ENCODE measurements around the gene COPS4. TPM values are rescaled to one million over a fixed set of nuclear protein-coding genes. Genes with fewer than 3 reads are reported as not detected.
A peak's percentile ranks its signal among the peaks of the same experiment; 100 is the strongest.

The COPS4 gene
- total and polyA plus RNA-seq, 10 of the 15 experiments (the other 5 are each of a cell fraction or from before 2014, with no cell fraction given), result 34.2 to 159 (median 66.7) TPM

GRCh38 chr4:83075311-83076095 is 40.5 kb downstream of the COPS4 start:
- TF ChIP-seq MYB (IDR thresholded peaks at IDR 0.05; ENCODE audit: borderline replicate concordance, low read depth, low read length) (no peak), JUNB (IDR thresholded peaks at IDR 0.05) (0 out of 2 replicates have a peak, but pooled peaks have one; percentile 10), NR2C2 (IDR thresholded peaks at IDR 0.05; ENCODE audit: borderline replicate concordance, control insufficient read depth, insufficient read length, low read depth) (no peak), CHD1 (IDR thresholded peaks at IDR 0.05; ENCODE audit: low read depth, low read length) (no peak)
- in situ Hi-C loops (cut with MboI), result loop anchor here (10.0 kb wide), 1 partner anchor 179 kb away; no protein-coding TSS in a partner anchor
- H3K36me3 ChIP-seq (ENCODE audit: control insufficient read depth in 2 of 2, insufficient read depth in 2 of 2, low read length in 1 of 2), result peaks cover 4 to 11% of the 10 kb centered on the region in 2 experiments; a peak in 3 of 4 replicates
- CTCF ChIA-PET, result interaction anchor here (0.6 to 10.3 kb wide), 26 partner anchors 8 to 224 kb away, joined by 3 to 147 read pairs (median 6); partner anchors contain the start of genes COPS4 and COQ2
- H3K27ac ChIP-seq (ENCODE audit: control insufficient read depth, insufficient read depth), result no peak overlapping the region
- intact Hi-C loops (cut with micrococcal nuclease; ENCODE audit: unreplicated experiment), result loop anchor here (2.0 kb wide), 2 partner anchors 143 to 177 kb away; no protein-coding TSS in a partner anchor
- H3K4me2 ChIP-seq (ENCODE audit: control insufficient read depth, insufficient read depth), result no peak overlapping the region
- no peak overlapping the region for H3K9ac ChIP-seq (ENCODE audit: control insufficient read depth, insufficient read depth, low read length)
- no peaks in the 10 kb centered on the region for H3K9me3 ChIP-seq (replicated peaks; ENCODE audit: control insufficient read depth, insufficient read depth, low read length)
- ATAC-seq, result no peak
- no peak for DNase-seq (ENCODE audit: low read depth, low spot score)
- H3K4me1 ChIP-seq (ENCODE audit: control insufficient read depth, insufficient read depth, low read length), result peaks cover 8% of the 10 kb centered on the region
- H3K27me3 ChIP-seq (replicated peaks in 1 of 2; ENCODE audit: control insufficient read depth in 2 of 2, insufficient read depth in 2 of 2, low read length in 1 of 2), result no peaks in the 10 kb centered on the region
- no peak overlapping the region for H2AFZ ChIP-seq (ENCODE audit: control insufficient read depth, low read depth, low read length)
- POLR2A ChIA-PET, result interaction anchor here (0.5 to 1.4 kb wide), 3 partner anchors 8 to 64 kb away, joined by 3 to 4 read pairs (median 4); no protein-coding TSS in a partner anchor
- RAD21 ChIA-PET (ENCODE audit: unreplicated experiment), result interaction anchor here (1.0 to 7.2 kb wide), 18 partner anchors 21 to 208 kb away, joined by 3 to 70 read pairs (median 6); partner anchors contain the start of gene PLAC8
- H3K79me2 ChIP-seq (ENCODE audit: control insufficient read depth, insufficient read depth, low read length), result no peaks in the 10 kb centered on the region
- BruUV-seq (replicated peaks), result no TSS peak
- 77% methylated on average over 4 of the region's 4 CpGs for WGBS (ENCODE audit: insufficient coverage, insufficient replicate concordance, low lambda C conversion rate, missing lambda C conversion rate)
- SMC1A ChIA-PET (ENCODE audit: uncharacterized antibody, unreplicated experiment), result interaction anchor here (0.6 to 5.5 kb wide), 26 partner anchors 12 to 208 kb away, joined by 3 to 56 read pairs (median 10); partner anchors contain the start of genes COQ2 and PLAC8
- no peaks in the 10 kb centered on the region for H4K20me1 ChIP-seq (ENCODE audit: control insufficient read depth, insufficient read depth)
- no peak overlapping the region for H3K4me3 ChIP-seq
- FAIRE-seq, result no peak

GRCh38 chr4:83080561-83080960 is 45.6 kb downstream of the COPS4 start:
- H4K20me1 ChIP-seq (ENCODE audit: control insufficient read depth, insufficient read depth), result no peaks in the 10 kb centered on the region
- H3K4me1 ChIP-seq (ENCODE audit: control insufficient read depth, insufficient read depth, low read length), result no peaks in the 10 kb centered on the region
- H3K4me2 ChIP-seq (ENCODE audit: control insufficient read depth, insufficient read depth), result no peak overlapping the region
- WGBS (ENCODE audit: insufficient coverage, insufficient replicate concordance, low lambda C conversion rate, missing lambda C conversion rate), result 67% methylated on average over 6 of the region's 6 CpGs
- in situ Hi-C loops (cut with MboI), result no loop called here
- H3K27me3 ChIP-seq (replicated peaks in 1 of 2; ENCODE audit: control insufficient read depth in 2 of 2, insufficient read depth in 2 of 2, low read length in 1 of 2), result no peaks in the 10 kb centered on the region
- DNase-seq (ENCODE audit: low read depth, low spot score) (no peak), FAIRE-seq (no peak), ATAC-seq (no peak; the same call in 1 of the 3 replicates)
- RAD21 ChIA-PET (ENCODE audit: unreplicated experiment), result no interaction called here
- CTCF ChIA-PET, result interaction anchor here (0.6 to 1.9 kb wide), 4 partner anchors 171 to 204 kb away, joined by 3 to 4 read pairs (median 4); partner anchors contain the start of gene COQ2
- POLR2A ChIA-PET, result interaction anchor here (1.1 kb wide), 1 partner anchor 21 kb away, joined by 3 read pairs; no protein-coding TSS in a partner anchor
- H3K79me2 ChIP-seq (ENCODE audit: control insufficient read depth, insufficient read depth, low read length), result no peaks in the 10 kb centered on the region
- peaks cover 0 to 9% of the 10 kb centered on the region in 2 experiments; a peak in 3 of 4 replicates for H3K36me3 ChIP-seq (ENCODE audit: control insufficient read depth in 2 of 2, insufficient read depth in 2 of 2, low read length in 1 of 2)
- H3K4me3 ChIP-seq, result no peak overlapping the region
- H2AFZ ChIP-seq (ENCODE audit: control insufficient read depth, low read depth, low read length), result no peak overlapping the region
- H3K9ac ChIP-seq (ENCODE audit: control insufficient read depth, insufficient read depth, low read length), result no peak overlapping the region
- SMC1A ChIA-PET (ENCODE audit: uncharacterized antibody, unreplicated experiment), result interaction anchor here (0.7 to 2.1 kb wide), 2 partner anchors 21 to 200 kb away, joined by 4 to 10 read pairs; no protein-coding TSS in a partner anchor
- H3K9me3 ChIP-seq (replicated peaks; ENCODE audit: control insufficient read depth, insufficient read depth, low read length), result no peaks in the 10 kb centered on the region; the same call in 2 of the 3 replicates
- no TSS peak for BruUV-seq (replicated peaks)
- intact Hi-C loops (cut with micrococcal nuclease; ENCODE audit: unreplicated experiment), result no loop called here
- H3K27ac ChIP-seq (ENCODE audit: control insufficient read depth, insufficient read depth), result no peak overlapping the region
- TF ChIP-seq PBX3 (IDR thresholded peaks at IDR 0.05; ENCODE audit: insufficient replicate concordance, low read depth, low read length) (no peak), MYB (IDR thresholded peaks at IDR 0.05; ENCODE audit: borderline replicate concordance, low read depth, low read length) (no peak), JUND (IDR thresholded peaks at IDR 0.05; ENCODE audit: low read depth, low read length) (no peak), BCLAF1 (IDR thresholded peaks at IDR 0.05) (no peak), ELK1 (IDR thresholded peaks at IDR 0.05; ENCODE audit: low read depth, low read length) (no peak)

All from GM12878 (cell line).